Stomach smooth muscle (tissue), 2 donors: Measurements from ENCODE around the gene CELF5.
"Not testable (repeated sequence)": the region's sequence is repeated elsewhere in the genome, so short reads cannot be mapped to it uniquely, and the experiment has no call there.

ENCODE experiments used
- H3K27ac ChIP-seq: one replicate; pipeline ENCODE4 v1.7.0; 2013; ENCODE audit warnings: mild to moderate bottlenecking, low read length, inconsistent platforms
- H3K27me3 ChIP-seq, 2 donors: one replicate each; pipeline ENCODE4 v1.7.0; 2013; ENCODE audit warnings: low read length in 2 of 2; ENCODE audit not compliant: insufficient read depth in 2 of 2, control insufficient read depth in 1 of 2
- H3K36me3 ChIP-seq, 2 donors: one replicate each; pipeline ENCODE4 v1.7.0; 2013; ENCODE audit warnings: low read length in 2 of 2; ENCODE audit not compliant: control insufficient read depth in 2 of 2, insufficient read depth in 2 of 2
- H3K4me1 ChIP-seq: one replicate; pipeline ENCODE4 v1.7.0; 2013; ENCODE audit warnings: low read length; ENCODE audit not compliant: control insufficient read depth, insufficient read depth
- H3K4me3 ChIP-seq, 2 donors: one replicate each; pipeline ENCODE4 v1.7.0; 2013; ENCODE audit warnings: low read length in 2 of 2
- H3K9ac ChIP-seq, 2 donors: one replicate each; pipeline ENCODE4 v1.7.0; 2013; ENCODE audit warnings: low read length in 2 of 2, mild to moderate bottlenecking in 1 of 2
- H3K9me3 ChIP-seq, 2 donors: one replicate each; pipeline ENCODE4 v1.7.0; 2013; ENCODE audit warnings: low read length in 2 of 2; ENCODE audit not compliant: control insufficient read depth in 2 of 2
- donor health status: healthy.
- donor health status: Pancreatic carcinoma.

CELF5 gene

GRCh38 chr19:3338541-3339181 lies 114.2 kb downstream of the CELF5 start:
- Histone ChIP-seq H3K36me3 (no peaks in the 10 kb centered on the region), H3K27me3 (no peaks in the 10 kb centered on the region), H3K27ac (peak overlapping the region; percentile 69), H3K9ac (no peak overlapping the region), H3K4me1 (peaks cover 59% of the 10 kb centered on the region), H3K4me3 (no peak overlapping the region), H3K9me3 (no peaks in the 10 kb centered on the region)

GRCh38 chr19:3340340-3340739 lies 115.9 kb downstream of the CELF5 start:
- H3K27ac ChIP-seq = peak overlapping the region; percentile 24
- no peak overlapping the region for H3K9ac ChIP-seq
- H3K9me3 ChIP-seq = no peaks in the 10 kb centered on the region
- H3K4me1 ChIP-seq = peaks cover 52% of the 10 kb centered on the region
- H3K27me3 ChIP-seq = no peaks in the 10 kb centered on the region
- no peak overlapping the region for H3K4me3 ChIP-seq
- H3K36me3 ChIP-seq = no peaks in the 10 kb centered on the region

DNA sequence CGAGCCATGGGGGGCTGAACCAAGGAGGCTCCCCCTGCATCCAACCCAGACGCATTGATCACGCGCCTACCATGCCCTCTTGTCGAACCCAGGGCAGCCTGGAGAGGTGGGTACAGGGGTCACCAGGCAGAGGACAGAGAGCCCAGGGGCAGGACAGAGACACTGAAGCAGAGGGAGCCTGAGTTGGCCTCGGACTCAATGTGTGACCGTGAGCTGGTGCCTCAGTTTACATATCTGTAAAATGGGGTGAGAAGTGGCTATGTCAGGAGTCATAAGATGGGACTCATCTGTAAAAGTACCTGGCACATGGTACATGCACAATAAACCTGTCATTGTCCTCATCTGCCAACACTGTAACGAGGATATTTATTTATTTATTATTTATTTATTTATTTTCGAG lies 117.8 kb downstream of the CELF5 start:
- Histone ChIP-seq H3K4me3 (no peak overlapping the region), H3K9me3 (no peaks in the 10 kb centered on the region), H3K36me3 (no peaks in the 10 kb centered on the region), H3K27me3 (no peaks in the 10 kb centered on the region), H3K27ac (no peak overlapping the region), H3K4me1 (peaks cover 50% of the 10 kb centered on the region), H3K9ac (no peak overlapping the region)

GRCh38 chr19:3342962-3343361 lies 118.5 kb downstream of the CELF5 start:
- peaks cover 45% of the 10 kb centered on the region for H3K4me1 ChIP-seq
- H3K4me3 ChIP-seq, H3K27ac ChIP-seq: not testable (repeated sequence)

DNA sequence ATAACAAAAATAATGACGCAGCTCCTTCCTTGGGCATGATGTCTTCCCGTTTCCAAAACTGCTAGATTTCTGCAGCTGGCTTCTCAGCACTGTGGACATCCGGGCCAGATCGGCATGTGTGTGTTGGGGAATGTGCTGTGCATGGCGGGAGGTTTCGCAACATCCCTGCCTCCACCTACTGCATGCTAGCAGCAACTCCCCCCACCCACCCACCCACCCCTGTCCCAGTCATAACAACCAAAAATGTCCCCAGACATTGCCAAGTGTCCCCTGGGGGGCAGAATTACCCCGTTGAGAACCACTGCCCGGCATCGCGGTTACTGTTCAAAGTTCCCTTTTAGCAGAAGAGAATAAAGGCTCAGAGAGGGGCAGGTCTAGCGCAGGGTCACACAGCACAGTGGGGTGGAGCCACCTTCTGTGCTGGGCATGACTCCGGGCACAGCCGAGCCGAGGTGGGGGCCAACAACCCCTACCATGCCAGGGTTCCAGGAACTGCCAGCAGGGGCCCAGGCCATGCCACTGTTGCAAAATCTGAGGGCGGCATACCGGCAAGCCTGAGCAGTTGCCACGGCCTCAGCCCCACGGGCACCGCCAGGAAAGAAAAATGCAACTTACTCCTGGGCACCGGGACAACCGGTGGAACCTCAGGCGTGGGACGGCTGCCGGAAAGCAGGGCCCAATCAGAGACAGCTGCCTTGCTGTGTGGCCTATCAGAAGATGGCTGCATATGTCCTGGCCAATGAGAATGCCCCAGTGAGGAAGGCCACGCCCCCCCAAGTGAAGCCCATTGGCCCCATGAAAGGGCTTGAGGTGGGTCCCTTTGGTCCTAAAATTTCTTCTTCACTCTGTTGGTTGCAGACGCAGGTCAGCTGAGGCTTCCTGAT lies 119.4 kb downstream of the CELF5 start:
- peaks cover 39% of the 10 kb centered on the region for H3K4me1 ChIP-seq
- H3K4me3 ChIP-seq = peak overlapping the region; percentile 16 to 68
- no peaks in the 10 kb centered on the region for H3K9me3 ChIP-seq
- H3K36me3 ChIP-seq = no peaks in the 10 kb centered on the region
- H3K9ac ChIP-seq = no peak overlapping the region
- peak overlapping the region; percentile 73 for H3K27ac ChIP-seq
- H3K27me3 ChIP-seq = no peaks in the 10 kb centered on the region

More at GRCh38 chr19:3342962-3343361, 118.5 kb downstream of the CELF5 start:
- H3K27me3 ChIP-seq, H3K36me3 ChIP-seq, H3K9me3 ChIP-seq, H3K9ac ChIP-seq: not testable (repeated sequence)

DNA sequence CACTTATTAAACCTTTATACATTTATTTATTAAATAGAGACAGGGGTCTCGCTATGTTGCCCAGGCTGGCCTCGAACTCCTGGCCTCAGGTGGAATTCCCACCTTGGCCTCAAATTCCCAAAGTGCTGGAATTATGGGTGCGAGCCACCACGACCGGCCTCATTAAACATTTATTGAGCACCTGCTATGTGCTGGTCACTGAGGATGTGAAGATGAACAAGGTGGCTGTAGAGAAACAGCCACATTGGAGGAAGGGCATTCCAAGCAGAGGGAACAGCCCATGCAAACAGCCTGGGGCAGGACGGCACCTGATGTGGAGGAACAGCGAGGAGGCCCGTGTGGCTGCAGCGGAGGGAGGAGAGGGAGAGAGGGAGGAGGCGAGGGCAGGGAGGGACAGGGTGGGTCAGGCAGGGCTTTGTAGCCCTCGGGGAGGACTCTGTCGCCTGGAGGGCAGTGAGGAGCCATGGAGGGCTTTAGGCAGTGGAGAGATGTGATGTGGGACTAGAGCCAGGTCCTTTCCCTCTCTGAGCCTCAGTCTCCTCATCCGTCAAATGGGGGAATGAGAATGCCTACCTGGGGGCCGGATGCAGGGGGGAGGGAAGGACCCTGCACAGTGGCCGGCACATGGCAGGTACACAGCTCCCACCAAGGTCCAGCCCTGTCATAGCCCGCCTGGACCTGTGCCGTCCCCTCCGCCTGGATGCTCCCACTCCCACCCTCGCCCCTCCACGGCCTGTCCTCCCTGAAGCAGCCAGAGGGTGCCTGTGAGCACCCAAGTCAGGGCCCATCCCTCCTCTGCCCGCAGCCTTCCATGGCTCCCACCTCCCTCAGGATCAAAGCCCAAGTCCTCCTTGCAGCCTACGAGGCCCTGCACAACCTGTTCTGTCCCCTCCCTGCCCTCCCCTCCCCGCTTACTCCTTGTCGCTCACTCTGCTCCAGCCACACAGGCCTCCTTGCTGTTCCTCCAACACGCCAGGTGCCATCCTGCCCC lies 120.4 kb downstream of the CELF5 start:
- Histone ChIP-seq H3K27ac (peak overlapping the region; percentile 73), H3K4me3 (peak overlapping the region in 1 of 2 donors; percentile 22), H3K36me3 (no peaks in the 10 kb centered on the region), H3K9ac (no peak overlapping the region), H3K4me1 (peaks cover 35% of the 10 kb centered on the region), H3K27me3 (no peaks in the 10 kb centered on the region), H3K9me3 (no peaks in the 10 kb centered on the region)

DNA sequence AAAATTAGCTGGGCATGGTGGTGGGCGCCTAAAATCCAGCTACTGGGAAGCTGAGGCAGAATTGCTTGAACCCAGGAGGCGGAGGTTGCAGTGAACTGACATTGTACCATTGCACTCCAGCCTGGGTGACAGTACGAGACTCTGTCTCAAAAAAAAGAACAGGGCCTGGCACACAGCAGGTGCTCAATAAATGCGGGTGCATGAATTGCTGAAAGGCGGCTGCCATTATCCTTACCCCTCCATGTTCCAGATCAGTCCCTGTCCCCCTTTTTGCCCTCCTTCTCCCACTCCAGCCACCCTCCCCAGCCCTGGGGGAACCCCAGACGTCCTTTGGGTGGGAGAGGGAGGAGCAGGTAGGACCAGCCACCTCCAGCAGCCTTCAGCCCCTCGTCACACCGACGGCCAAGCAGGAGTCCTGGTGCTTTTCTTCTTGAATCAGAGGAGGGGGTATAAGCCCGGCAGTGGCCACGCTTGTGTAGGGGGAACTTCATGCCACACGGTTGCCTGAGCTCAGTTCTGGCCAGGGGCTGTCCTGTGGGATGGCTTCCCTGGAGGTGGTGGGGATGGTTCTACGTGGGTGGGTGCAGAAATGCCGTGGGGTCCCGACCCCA lies 121.5 kb downstream of the CELF5 start:
- Histone ChIP-seq H3K9me3 (no peaks in the 10 kb centered on the region), H3K4me3 (peak overlapping the region; percentile 7 to 62), H3K27me3 (no peaks in the 10 kb centered on the region), H3K36me3 (no peaks in the 10 kb centered on the region), H3K9ac (peak overlapping the region; percentile 81 to 89), H3K4me1 (peaks cover 37% of the 10 kb centered on the region), H3K27ac (peak overlapping the region; percentile 98)
